GM20000 (cell line): ENCODE results near the gene FEN1.

Experiments used
- DNase-seq: peaks from one replicate; pipeline ENCODE4 v3.0.0; 2012; ENCODE audit warnings: low spot score
- CTCF ChIP-seq: IDR thresholded peaks from 2 replicates; pipeline ENCODE4 v1.5.1; 2012; ENCODE audit warnings: mild to moderate bottlenecking, control low read depth; ENCODE audit errors: extremely low read depth, missing control alignments

The FEN1 gene

DNA sequence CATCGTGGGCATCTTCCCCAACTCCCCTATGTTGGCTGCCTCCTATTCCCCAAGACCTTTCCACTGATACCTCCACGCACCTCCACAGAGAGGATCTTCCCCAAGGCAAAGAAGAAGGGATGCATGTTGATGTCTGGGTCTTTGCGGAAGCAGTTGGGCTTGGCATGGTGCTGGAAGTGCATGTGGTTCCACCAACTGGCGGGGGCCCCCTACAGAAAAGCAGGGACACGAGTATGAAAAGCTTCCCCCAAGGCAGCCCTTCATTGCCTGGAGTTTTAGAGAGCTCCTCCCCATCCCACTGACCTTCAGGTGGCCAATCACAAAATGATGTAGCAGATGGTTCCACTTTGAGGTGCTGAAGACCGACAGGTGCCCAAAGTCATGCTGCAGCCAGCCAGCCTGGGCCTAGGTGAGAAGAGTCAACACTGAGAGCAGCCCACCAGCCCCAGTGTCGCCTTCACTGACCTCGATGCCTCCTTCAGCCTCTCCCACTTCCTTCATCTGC, 18.0 kb downstream of the FEN1 start:
- no peak for TF ChIP-seq CTCF
- no peak for DNase-seq

DNA sequence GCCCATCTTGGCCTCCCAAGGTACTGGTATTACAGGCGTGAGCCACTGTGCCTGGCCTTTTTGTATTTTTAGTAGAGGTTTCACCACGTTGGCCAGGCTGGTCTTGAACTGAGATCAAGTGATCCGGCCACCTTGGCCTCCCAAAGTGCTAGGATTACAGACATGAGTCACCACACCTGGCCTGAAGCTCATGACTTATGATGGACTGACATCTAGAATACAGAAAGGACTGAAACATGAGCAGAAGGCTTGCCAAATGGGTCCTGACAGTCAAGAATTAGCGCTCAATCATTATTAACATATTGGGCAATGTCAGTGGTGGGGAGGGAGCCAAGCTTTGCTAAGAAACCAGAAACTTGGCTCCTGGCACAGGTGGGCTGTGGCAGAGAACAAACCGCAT, 19.1 kb downstream of the FEN1 start:
- DNase-seq = no peak
- TF ChIP-seq CTCF = no peak

- TF ChIP-seq CTCF = no peak
- no peak for DNase-seq
Observed at GRCh38 chr11:61812736-61813411, 20.2 kb downstream of the FEN1 start.

GRCh38 chr11:61814247-61814957, 21.7 kb downstream of the FEN1 start:
- DNase-seq = no peak
- no peak for TF ChIP-seq CTCF

DNA sequence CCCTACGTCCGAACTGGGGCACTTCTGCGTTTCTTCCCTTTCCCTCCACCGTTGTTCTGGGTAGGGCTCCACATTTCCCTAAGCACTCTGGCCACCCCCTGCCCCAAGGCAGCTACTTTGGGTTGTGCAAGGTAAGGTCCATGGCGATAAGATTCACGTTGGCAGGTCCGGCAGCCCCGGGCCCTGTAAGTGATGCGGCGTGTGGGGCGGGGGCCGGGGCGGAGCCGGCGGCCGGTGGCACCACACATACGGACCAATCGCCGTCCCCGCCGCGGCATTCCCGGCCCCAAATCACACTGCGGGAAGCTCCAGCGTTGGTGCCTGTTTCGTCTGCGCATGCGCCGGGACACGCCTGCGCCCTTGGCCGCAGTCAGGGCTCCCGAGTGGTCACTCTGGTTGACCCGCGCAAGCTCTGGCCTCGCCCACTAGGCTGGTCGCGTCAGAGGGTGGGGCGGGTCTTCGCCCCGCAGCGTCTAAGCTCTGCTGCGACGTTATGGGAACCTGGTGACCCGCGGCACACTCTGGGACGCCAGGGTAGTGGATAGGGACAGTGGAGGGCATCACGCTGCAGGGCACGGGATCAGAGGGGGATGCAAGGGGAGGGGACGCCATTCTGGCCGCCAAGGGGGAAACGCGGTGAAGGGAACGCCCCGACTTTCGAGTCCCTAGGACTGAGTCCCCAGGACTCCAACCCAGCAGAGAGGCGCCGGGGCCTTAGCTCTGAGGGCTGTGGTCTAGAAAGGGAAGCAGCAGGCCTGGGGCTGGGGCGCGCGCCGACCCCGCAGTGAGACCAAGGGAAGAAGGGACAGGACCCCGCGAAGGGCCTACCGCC, 22.5 kb downstream of the FEN1 start:
- peak; percentile 97 for DNase-seq
- TF ChIP-seq CTCF = no peak

GRCh38 chr11:61815790-61816735, 23.4 kb downstream of the FEN1 start:
- no peak for TF ChIP-seq CTCF
- DNase-seq = peak; percentile 72
